Testis (tissue), 3 donors: ENCODE results near the gene SCN9A. TPM values are rescaled to one million over a fixed set of nuclear protein-coding genes. Genes with fewer than 3 reads are reported as not detected.

Source experiments
- DNase-seq: peaks from one replicate; pipeline ENCODE4 v3.0.0-alpha.2; 2019
- H3K27ac ChIP-seq, 2 donors: fragments of 200-600 bp; sonication (generic); one replicate each; pipeline ENCODE4 v1.5.1; 2019
- H3K27me3 ChIP-seq: fragments of 200-600 bp; sonication (generic); one replicate; pipeline ENCODE4 v1.5.1; 2019
- H3K36me3 ChIP-seq: fragments of 200-600 bp; sonication (generic); one replicate; pipeline ENCODE4 v1.5.1; 2017; ENCODE audit warnings: low read depth; ENCODE audit errors: missing control alignments
- H3K4me1 ChIP-seq: fragments of 200-600 bp; sonication (generic); one replicate; pipeline ENCODE4 v1.5.1; 2019
- H3K4me3 ChIP-seq, 2 donors: fragments of 200-600 bp; sonication (generic); one replicate each; pipeline ENCODE4 v1.5.1; 2017 to 2019
- H3K9me3 ChIP-seq: fragments of 200-600 bp; sonication (generic); one replicate; pipeline ENCODE4 v1.5.1; 2017
- POLR2A ChIP-seq: fragments of 450-650 bp; IDR thresholded peaks from one replicate; pipeline ENCODE4 v1.6.1; 2017; ENCODE audit warnings: antibody characterized with exemption, mild to moderate bottlenecking, moderate library complexity
- WGBS, 2 donors: methylation state at CpG; one replicate each; pipeline ENCODE4 v1.1.5; 2018; 5-methylcytosine and 5-hydroxymethylcytosine counted together
- intact Hi-C: fragments of 100-400 bp; cut with DNase I; formaldehyde crosslinking; loops from one replicate; pipeline ENCODE4 v1.15.1; 2023; ENCODE audit warnings: low total_unique reads
- polyA plus RNA-seq: library from polyadenylated mRNA; stranded (reverse); fragments of 350-450 nt; fragmentation: Illumina TruSeq; extraction: RNeasy Lipid Tissue Mini Kit (QIAGEN cat#74804); gene quantifications from one replicate; pipeline ENCODE4 v1.2.3, GENCODE V29; 2014; ENCODE audit warnings: low read depth, low replicate concordance; ENCODE audit not compliant: insufficient read depth
- total RNA-seq, 2 donors: library from RNA; depleted of rRNA; stranded (reverse); fragments of >200 nt; gene quantifications; one replicate each; pipeline ENCODE4 v1.2.3, GENCODE V29; 2016
- TF ChIP-seq, protein P1 (sequence below), 3 experiments: fragments of 450-650 bp in 2 of 3; fragments of 200-600 bp in 1 of 3; sonication (generic) in 1 of 3; IDR thresholded peaks; one replicate each; pipeline ENCODE4 v1.5.1; 2016 to 2019; ENCODE audit warnings: antibody characterized with exemption in 3 of 3, mild to moderate bottlenecking in 2 of 3, moderate library complexity in 1 of 3

The SCN9A gene
- total and polyA plus RNA-seq, 3 donors from 2014 or later: 7.3 to 117 (median 85.7) TPM

DNA sequence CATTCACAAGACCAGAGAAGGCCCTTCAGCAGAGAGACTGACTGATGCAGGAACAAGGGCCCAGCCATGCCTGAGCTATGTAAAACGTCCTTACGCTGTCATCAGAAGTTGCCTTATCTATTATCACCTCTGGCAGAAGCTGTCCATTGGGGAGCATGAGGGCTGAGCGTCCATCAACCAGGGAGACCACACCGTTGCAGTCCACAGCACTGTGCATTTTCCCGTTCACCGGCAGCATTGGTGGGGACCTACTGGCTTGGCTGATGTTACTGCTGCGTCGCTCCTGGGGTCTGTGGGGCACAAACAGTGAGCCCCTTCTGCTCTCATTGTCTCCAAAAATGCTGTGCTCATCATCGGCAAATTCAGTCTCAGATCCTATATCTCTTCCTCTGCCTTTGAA is 91.4 kb downstream of the SCN9A start:
- no peaks in the 10 kb centered on the region for H3K27me3 ChIP-seq
- TF ChIP-seq POLR2A: no peak
- TF ChIP-seq, protein P1, sequence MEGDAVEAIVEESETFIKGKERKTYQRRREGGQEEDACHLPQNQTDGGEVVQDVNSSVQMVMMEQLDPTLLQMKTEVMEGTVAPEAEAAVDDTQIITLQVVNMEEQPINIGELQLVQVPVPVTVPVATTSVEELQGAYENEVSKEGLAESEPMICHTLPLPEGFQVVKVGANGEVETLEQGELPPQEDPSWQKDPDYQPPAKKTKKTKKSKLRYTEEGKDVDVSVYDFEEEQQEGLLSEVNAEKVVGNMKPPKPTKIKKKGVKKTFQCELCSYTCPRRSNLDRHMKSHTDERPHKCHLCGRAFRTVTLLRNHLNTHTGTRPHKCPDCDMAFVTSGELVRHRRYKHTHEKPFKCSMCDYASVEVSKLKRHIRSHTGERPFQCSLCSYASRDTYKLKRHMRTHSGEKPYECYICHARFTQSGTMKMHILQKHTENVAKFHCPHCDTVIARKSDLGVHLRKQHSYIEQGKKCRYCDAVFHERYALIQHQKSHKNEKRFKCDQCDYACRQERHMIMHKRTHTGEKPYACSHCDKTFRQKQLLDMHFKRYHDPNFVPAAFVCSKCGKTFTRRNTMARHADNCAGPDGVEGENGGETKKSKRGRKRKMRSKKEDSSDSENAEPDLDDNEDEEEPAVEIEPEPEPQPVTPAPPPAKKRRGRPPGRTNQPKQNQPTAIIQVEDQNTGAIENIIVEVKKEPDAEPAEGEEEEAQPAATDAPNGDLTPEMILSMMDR (IDR thresholded peaks at IDR 0.05): no peak
- 81 to 82% methylated on average over 9 of the region's 9 CpGs for WGBS, 2 donors
- H3K9me3 ChIP-seq: no peaks in the 10 kb centered on the region
- H3K4me3 ChIP-seq: no peak overlapping the region
- H3K36me3 ChIP-seq: no peaks in the 10 kb centered on the region
- intact Hi-C loops: no loop called here
- DNase-seq: no peak
- H3K4me1 ChIP-seq: no peaks in the 10 kb centered on the region
- no peak overlapping the region for H3K27ac ChIP-seq

DNA sequence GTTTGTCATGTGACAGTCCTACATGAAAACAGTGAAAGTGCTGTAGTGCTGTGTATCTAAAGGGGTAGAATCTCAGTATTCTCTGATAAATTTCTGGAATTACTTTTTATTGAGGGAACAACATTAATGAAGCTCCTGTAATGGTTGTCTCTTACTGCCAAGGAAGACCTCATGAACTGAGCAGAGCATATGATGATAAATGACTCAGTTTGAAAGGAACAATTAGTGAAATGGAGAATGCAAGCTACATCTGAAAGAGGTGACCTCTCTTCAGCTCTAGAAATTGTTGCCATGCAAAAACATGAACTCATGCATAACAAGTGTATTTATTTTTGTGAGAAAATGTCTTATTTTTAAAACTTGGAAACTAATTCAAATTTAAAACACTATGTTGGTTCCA is 93.6 kb downstream of the SCN9A start:
- Histone ChIP-seq H3K4me3 (no peak overlapping the region), H3K27ac (no peak overlapping the region), H3K4me1 (no peaks in the 10 kb centered on the region), H3K27me3 (no peaks in the 10 kb centered on the region), H3K36me3 (no peaks in the 10 kb centered on the region), H3K9me3 (no peaks in the 10 kb centered on the region)
- intact Hi-C loops: no loop called here
- TF ChIP-seq, protein P1 (IDR thresholded peaks at IDR 0.05): no peak
- no peak for TF ChIP-seq POLR2A
- DNase-seq: no peak

DNA sequence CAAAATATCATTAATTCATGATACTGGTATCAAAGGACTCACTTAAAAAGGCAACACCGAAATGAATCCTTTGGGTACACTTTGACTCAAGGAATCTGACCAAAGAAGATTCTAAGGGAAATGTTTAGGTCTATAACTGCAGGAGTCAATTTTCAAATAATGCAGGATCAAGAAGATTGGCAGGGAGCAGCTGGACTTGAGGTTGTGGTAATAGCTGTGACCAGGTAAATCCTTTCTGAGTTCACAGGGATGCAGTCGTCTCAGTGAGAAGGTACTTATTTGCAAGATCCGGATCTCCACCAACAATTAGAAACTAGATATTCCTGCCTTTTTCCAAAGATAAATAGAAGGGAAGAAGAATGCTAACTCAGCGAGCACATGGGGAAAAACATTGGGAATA is 96.9 kb downstream of the SCN9A start:
- no peaks in the 10 kb centered on the region for H3K27me3 ChIP-seq
- intact Hi-C loops: no loop called here
- H3K4me3 ChIP-seq: no peak overlapping the region
- H3K27ac ChIP-seq: no peak overlapping the region
- DNase-seq: no peak
- 59 to 79% methylated on average over 4 of the region's 4 CpGs for WGBS, 2 donors
- H3K4me1 ChIP-seq: no peaks in the 10 kb centered on the region
- no peaks in the 10 kb centered on the region for H3K9me3 ChIP-seq
- no peaks in the 10 kb centered on the region for H3K36me3 ChIP-seq
- TF ChIP-seq POLR2A: no peak
- TF ChIP-seq, protein P1 (IDR thresholded peaks at IDR 0.05): no peak

DNA sequence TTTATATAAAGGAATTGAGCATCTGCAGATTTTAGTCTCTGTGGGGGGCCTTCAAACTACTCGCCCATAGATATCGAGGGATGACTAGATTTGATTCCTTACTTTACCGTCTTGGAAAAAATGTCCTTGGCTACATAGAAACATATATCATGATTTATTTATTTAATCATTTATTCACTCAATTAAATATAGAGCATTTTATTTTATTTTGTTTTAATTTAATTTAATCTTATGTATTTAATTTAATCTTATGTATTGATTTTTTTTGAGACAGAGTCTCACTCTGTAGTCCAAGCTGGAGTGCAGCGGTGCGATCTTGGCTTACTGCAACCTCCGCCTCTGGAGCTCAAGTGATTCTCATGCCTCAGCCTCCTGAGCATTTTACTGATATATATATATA is 105.4 kb downstream of the SCN9A start:
- Histone ChIP-seq H3K4me1 (no peaks in the 10 kb centered on the region), H3K36me3 (no peaks in the 10 kb centered on the region), H3K9me3 (no peaks in the 10 kb centered on the region), H3K27me3 (no peaks in the 10 kb centered on the region), H3K4me3 (no peak overlapping the region), H3K27ac (no peak overlapping the region)
- DNase-seq: no peak
- WGBS, 2 donors: 80 to 93% methylated on average over 6 of the region's 6 CpGs
- no peak for TF ChIP-seq POLR2A
- TF ChIP-seq, protein P1 (IDR thresholded peaks at IDR 0.05): no peak
- intact Hi-C loops: no loop called here

DNA sequence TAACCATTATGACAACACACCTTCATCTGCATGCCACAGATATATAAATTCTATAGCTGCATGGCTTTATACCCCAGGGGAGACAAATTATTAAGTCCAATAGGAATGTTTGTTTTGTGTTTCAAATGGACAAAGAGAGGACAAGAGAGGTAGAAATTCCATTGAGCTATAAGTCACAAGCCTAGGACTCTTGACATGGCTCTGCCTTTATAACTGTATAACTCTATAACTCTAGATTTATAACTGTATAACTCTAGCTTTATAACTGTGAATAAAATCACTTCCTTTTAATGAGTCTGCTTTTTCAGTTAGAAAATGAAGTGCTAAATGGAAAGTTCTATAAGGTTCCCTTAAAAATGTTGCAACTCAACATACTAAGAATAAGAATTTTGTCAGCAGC is 106.4 kb downstream of the SCN9A start:
- no peak for TF ChIP-seq POLR2A
- TF ChIP-seq, protein P1 (IDR thresholded peaks at IDR 0.05): no peak
- no peak overlapping the region for H3K4me3 ChIP-seq
- no peaks in the 10 kb centered on the region for H3K27me3 ChIP-seq
- no peak overlapping the region for H3K27ac ChIP-seq
- DNase-seq: no peak
- no peaks in the 10 kb centered on the region for H3K9me3 ChIP-seq
- H3K36me3 ChIP-seq: no peaks in the 10 kb centered on the region
- intact Hi-C loops: no loop called here
- H3K4me1 ChIP-seq: no peaks in the 10 kb centered on the region
